Measurements from ENCODE around the gene DDT.
"Not testable (repeated sequence)": the region's sequence is repeated elsewhere in the genome, so short reads cannot be mapped to it uniquely, and the experiment has no call there.

DDT gene

DNA sequence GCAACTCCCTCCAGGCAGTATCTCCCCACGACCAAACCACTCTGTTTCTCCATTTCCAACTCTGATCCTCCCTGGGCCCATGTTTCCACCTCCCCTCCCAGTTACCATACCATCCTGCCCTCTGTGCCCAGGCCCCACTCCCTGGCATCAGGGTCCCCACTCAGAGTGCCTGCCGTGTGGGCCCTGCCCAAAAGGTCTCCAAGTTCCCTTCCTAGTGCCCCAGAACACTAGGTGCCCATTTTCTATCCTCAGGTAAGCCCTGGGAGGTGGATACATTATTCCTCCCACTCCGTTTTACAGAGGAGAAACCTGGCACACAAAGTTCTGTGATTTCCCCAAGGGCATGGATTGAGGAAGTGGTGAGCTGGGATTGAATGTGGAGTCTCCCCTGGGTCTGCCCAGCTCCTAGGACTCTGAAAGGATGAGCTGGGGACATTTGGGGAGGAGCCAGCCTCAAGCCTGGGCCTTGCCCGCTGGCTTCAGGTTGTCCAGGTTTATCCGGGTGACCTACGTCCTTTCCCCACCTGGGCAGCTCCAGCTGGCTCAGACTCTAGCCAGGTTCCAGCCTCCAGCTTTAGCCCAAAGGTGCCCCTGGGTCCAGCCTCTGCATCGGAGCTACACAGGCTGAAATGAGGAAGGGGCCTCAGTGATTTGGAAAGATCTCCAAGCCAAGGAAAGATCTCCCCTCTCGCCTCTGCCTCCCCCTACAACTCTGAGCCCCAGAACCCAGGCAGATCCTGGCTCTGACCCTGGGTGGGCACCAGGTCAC is 33.2 kb upstream of the DDT start:
- Histone ChIP-seq H3K4me3 (ENCODE audit: insufficient read depth, low read depth, low read length, poor library complexity, severe bottlenecking) (no peak overlapping the region), H3K4me1 (ENCODE audit: control insufficient read depth, insufficient read depth, low read length, poor library complexity, severe bottlenecking) (no peaks in the 10 kb centered on the region), H3K27me3 (replicated peaks; ENCODE audit: control insufficient read depth, insufficient read depth, low read length, poor library complexity, severe bottlenecking) (no peaks in the 10 kb centered on the region), H3K9me3 (ENCODE audit: control insufficient read depth, low read length) (no peaks in the 10 kb centered on the region), H3K36me3 (ENCODE audit: control insufficient read depth, insufficient read depth, low read length) (no peaks in the 10 kb centered on the region), H3K27ac (ENCODE audit: insufficient read depth, low read length, poor library complexity, severe bottlenecking) (no peak overlapping the region)
- no peak for DNase-seq

DNA sequence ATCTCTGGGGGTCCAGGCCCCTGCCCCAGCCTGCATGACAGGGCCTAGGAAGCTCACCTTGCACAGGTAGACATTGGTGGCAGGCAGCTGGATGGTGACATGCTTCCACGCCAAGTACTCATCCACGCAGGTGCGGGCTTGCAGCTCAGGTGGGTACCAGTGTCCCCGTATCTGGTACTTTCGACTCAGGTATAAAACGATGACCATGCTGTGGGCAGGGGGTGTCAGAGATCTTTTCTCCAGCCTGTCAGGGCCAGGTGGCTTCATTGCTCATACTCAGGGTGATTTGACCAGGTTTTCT is 32.6 kb upstream of the DDT start:
- H3K4me1 ChIP-seq (ENCODE audit: control insufficient read depth, insufficient read depth, low read length, poor library complexity, severe bottlenecking) = no peaks in the 10 kb centered on the region
- H3K27me3 ChIP-seq (replicated peaks; ENCODE audit: control insufficient read depth, insufficient read depth, low read length, poor library complexity, severe bottlenecking) = no peaks in the 10 kb centered on the region
- no peak overlapping the region for H3K4me3 ChIP-seq (ENCODE audit: insufficient read depth, low read depth, low read length, poor library complexity, severe bottlenecking)
- H3K36me3 ChIP-seq (ENCODE audit: control insufficient read depth, insufficient read depth, low read length) = no peaks in the 10 kb centered on the region
- no peaks in the 10 kb centered on the region for H3K9me3 ChIP-seq (ENCODE audit: control insufficient read depth, low read length)
- H3K27ac ChIP-seq (ENCODE audit: insufficient read depth, low read length, poor library complexity, severe bottlenecking) = no peak overlapping the region
- DNase-seq = no peak

GRCh38 chr22:24006207-24006913 is 32.1 kb upstream of the DDT start:
- Histone ChIP-seq H3K36me3 (ENCODE audit: control insufficient read depth, insufficient read depth, low read length) (no peaks in the 10 kb centered on the region), H3K4me1 (ENCODE audit: control insufficient read depth, insufficient read depth, low read length, poor library complexity, severe bottlenecking) (no peaks in the 10 kb centered on the region), H3K27me3 (replicated peaks; ENCODE audit: control insufficient read depth, insufficient read depth, low read length, poor library complexity, severe bottlenecking) (no peaks in the 10 kb centered on the region), H3K27ac (ENCODE audit: insufficient read depth, low read length, poor library complexity, severe bottlenecking) (no peak overlapping the region), H3K9me3 (ENCODE audit: control insufficient read depth, low read length) (no peaks in the 10 kb centered on the region), H3K4me3 (ENCODE audit: insufficient read depth, low read depth, low read length, poor library complexity, severe bottlenecking) (no peak overlapping the region)
- no peak for DNase-seq

- H3K36me3 ChIP-seq (ENCODE audit: control insufficient read depth, insufficient read depth, low read length) = no peaks in the 10 kb centered on the region
- no peak for DNase-seq
- H3K9me3 ChIP-seq (ENCODE audit: control insufficient read depth, low read length) = no peaks in the 10 kb centered on the region
- no peak within 1 kb of the TSS for H3K4me3 ChIP-seq (ENCODE audit: insufficient read depth, low read depth, low read length, poor library complexity, severe bottlenecking)
- H3K27ac ChIP-seq (ENCODE audit: insufficient read depth, low read length, poor library complexity, severe bottlenecking) = no peak within 1 kb of the TSS
- H3K4me1 ChIP-seq (ENCODE audit: control insufficient read depth, insufficient read depth, low read length, poor library complexity, severe bottlenecking) = no peaks in the 10 kb centered on the region
- H3K27me3 ChIP-seq (replicated peaks; ENCODE audit: control insufficient read depth, insufficient read depth, low read length, poor library complexity, severe bottlenecking) = no peaks in the 10 kb centered on the region
Measured at GRCh38 chr22:24005201-24005600, 31.0 kb upstream of the DDT start, which contains the start of gene GSTT4. Gene GSTT4, minus strand, starts transcription at chr22:24005453. Its CDS starts 97 bp downstream, at chr22:24005356.

GRCh38 chr22:24003887-24004286 is 29.6 kb upstream of the DDT start:
- Histone ChIP-seq H3K36me3 (ENCODE audit: control insufficient read depth, insufficient read depth, low read length) (no peaks in the 10 kb centered on the region), H3K4me1 (ENCODE audit: control insufficient read depth, insufficient read depth, low read length, poor library complexity, severe bottlenecking) (no peaks in the 10 kb centered on the region), H3K27me3 (replicated peaks; ENCODE audit: control insufficient read depth, insufficient read depth, low read length, poor library complexity, severe bottlenecking) (no peaks in the 10 kb centered on the region), H3K4me3 (ENCODE audit: insufficient read depth, low read depth, low read length, poor library complexity, severe bottlenecking) (no peak overlapping the region), H3K9me3 (ENCODE audit: control insufficient read depth, low read length) (no peaks in the 10 kb centered on the region), H3K27ac (ENCODE audit: insufficient read depth, low read length, poor library complexity, severe bottlenecking) (no peak overlapping the region)
- no peak for DNase-seq

DNA sequence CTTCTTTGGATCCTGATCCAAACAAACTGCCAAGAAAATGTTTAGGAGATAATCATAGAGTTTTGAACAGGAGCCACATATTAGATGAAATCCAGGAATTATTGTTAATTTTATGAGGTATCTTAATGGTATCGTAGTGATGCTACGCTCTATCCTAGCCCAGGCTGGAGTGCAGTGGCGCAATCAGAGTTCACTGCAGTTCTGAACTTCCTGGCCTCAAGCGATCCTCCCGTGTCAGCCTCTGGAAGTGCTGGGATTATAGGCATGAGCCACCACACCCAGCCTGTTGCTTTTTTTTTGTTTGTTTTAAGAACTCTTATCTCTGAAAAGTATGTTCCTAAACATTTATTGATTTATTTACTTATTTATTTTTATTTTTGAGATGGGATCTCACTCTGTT is 28.6 kb upstream of the DDT start:
- Histone ChIP-seq H3K4me1 (ENCODE audit: control insufficient read depth, insufficient read depth, low read length, poor library complexity, severe bottlenecking) (no peaks in the 10 kb centered on the region), H3K9me3 (ENCODE audit: control insufficient read depth, low read length) (no peaks in the 10 kb centered on the region), H3K27me3 (replicated peaks; ENCODE audit: control insufficient read depth, insufficient read depth, low read length, poor library complexity, severe bottlenecking) (no peaks in the 10 kb centered on the region), H3K4me3 (ENCODE audit: insufficient read depth, low read depth, low read length, poor library complexity, severe bottlenecking) (no peak overlapping the region), H3K27ac (ENCODE audit: insufficient read depth, low read length, poor library complexity, severe bottlenecking) (no peak overlapping the region), H3K36me3 (ENCODE audit: control insufficient read depth, insufficient read depth, low read length) (no peaks in the 10 kb centered on the region)
- no peak for DNase-seq

GRCh38 chr22:24002272-24002671 is 28.0 kb upstream of the DDT start:
- H3K27ac ChIP-seq (ENCODE audit: insufficient read depth, low read length, poor library complexity, severe bottlenecking) = no peak overlapping the region
- H3K27me3 ChIP-seq (replicated peaks; ENCODE audit: control insufficient read depth, insufficient read depth, low read length, poor library complexity, severe bottlenecking) = no peaks in the 10 kb centered on the region
- no peaks in the 10 kb centered on the region for H3K36me3 ChIP-seq (ENCODE audit: control insufficient read depth, insufficient read depth, low read length)
- H3K4me1 ChIP-seq (ENCODE audit: control insufficient read depth, insufficient read depth, low read length, poor library complexity, severe bottlenecking) = no peaks in the 10 kb centered on the region
- no peaks in the 10 kb centered on the region for H3K9me3 ChIP-seq (ENCODE audit: control insufficient read depth, low read length)
- no peak for DNase-seq
- H3K4me3 ChIP-seq (ENCODE audit: insufficient read depth, low read depth, low read length, poor library complexity, severe bottlenecking) = no peak overlapping the region

DNA sequence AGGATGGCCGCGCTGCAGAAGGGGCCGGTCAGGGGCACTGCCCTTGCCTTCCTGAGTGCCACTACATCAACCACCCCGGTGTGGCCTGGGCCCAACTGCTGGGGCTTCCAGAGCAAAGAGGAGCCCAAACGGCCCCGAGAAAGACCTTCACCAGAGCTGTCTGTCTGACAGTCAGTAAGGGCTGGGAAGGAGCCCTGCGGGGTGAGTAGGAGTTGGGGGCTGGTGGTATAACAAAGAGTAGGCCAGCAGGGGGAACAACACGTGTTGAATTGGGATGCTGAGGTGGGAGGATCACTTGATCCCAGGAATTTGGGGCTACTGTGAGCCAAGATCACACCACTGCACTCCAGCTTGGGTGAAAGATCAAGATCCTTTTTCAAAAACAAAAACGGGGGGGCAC is 27.1 kb upstream of the DDT start:
- DNase-seq = no peak
- H3K9me3 ChIP-seq (ENCODE audit: control insufficient read depth, low read length) = no peaks in the 10 kb centered on the region
- no peak overlapping the region for H3K27ac ChIP-seq (ENCODE audit: insufficient read depth, low read length, poor library complexity, severe bottlenecking)
- H3K4me3 ChIP-seq (ENCODE audit: insufficient read depth, low read depth, low read length, poor library complexity, severe bottlenecking) = no peak overlapping the region
- no peaks in the 10 kb centered on the region for H3K27me3 ChIP-seq (replicated peaks; ENCODE audit: control insufficient read depth, insufficient read depth, low read length, poor library complexity, severe bottlenecking)
- no peaks in the 10 kb centered on the region for H3K36me3 ChIP-seq (ENCODE audit: control insufficient read depth, insufficient read depth, low read length)
- H3K4me1 ChIP-seq (ENCODE audit: control insufficient read depth, insufficient read depth, low read length, poor library complexity, severe bottlenecking) = no peaks in the 10 kb centered on the region

DNA sequence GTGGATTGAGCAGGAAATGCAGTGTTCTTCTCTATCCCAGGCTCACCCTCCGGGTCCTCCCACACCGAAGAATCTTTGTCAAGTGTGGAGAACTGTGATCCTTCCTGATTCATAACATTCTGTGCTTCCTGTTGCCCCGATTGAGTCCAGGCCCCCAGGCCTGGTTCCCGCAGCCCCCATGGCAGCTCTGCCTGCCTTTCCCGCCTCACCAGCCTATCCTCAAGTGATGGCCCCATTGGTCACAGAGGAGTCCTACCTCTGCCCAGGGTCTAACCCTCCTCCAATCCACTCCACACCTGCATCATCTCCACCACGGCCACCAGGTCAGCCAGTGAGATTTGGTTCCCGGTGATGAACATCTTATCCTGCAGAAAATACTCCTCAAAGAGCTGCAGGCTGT is 25.5 kb upstream of the DDT start:
- H3K36me3 ChIP-seq (ENCODE audit: control insufficient read depth, insufficient read depth, low read length); H3K4me3 ChIP-seq (ENCODE audit: insufficient read depth, low read depth, low read length, poor library complexity, severe bottlenecking); H3K27me3 ChIP-seq (replicated peaks; ENCODE audit: control insufficient read depth, insufficient read depth, low read length, poor library complexity, severe bottlenecking); DNase-seq; H3K4me1 ChIP-seq (ENCODE audit: control insufficient read depth, insufficient read depth, low read length, poor library complexity, severe bottlenecking); H3K27ac ChIP-seq (ENCODE audit: insufficient read depth, low read length, poor library complexity, severe bottlenecking); H3K9me3 ChIP-seq (ENCODE audit: control insufficient read depth, low read length): not testable (repeated sequence)

GRCh38 chr22:23997092-23997491 is 22.9 kb upstream of the DDT start:
- H3K27ac ChIP-seq (ENCODE audit: insufficient read depth, low read length, poor library complexity, severe bottlenecking) = no peak overlapping the region
- H3K9me3 ChIP-seq (ENCODE audit: control insufficient read depth, low read length) = no peaks in the 10 kb centered on the region
- no peaks in the 10 kb centered on the region for H3K4me1 ChIP-seq (ENCODE audit: control insufficient read depth, insufficient read depth, low read length, poor library complexity, severe bottlenecking)
- H3K27me3 ChIP-seq (replicated peaks; ENCODE audit: control insufficient read depth, insufficient read depth, low read length, poor library complexity, severe bottlenecking) = no peaks in the 10 kb centered on the region
- no peaks in the 10 kb centered on the region for H3K36me3 ChIP-seq (ENCODE audit: control insufficient read depth, insufficient read depth, low read length)
- no peak overlapping the region for H3K4me3 ChIP-seq (ENCODE audit: insufficient read depth, low read depth, low read length, poor library complexity, severe bottlenecking)
- DNase-seq = no peak

All from effector memory CD4-positive, alpha-beta T cell (primary cell).